ENCODE results near the gene AANAT.

AANAT gene

DNA sequence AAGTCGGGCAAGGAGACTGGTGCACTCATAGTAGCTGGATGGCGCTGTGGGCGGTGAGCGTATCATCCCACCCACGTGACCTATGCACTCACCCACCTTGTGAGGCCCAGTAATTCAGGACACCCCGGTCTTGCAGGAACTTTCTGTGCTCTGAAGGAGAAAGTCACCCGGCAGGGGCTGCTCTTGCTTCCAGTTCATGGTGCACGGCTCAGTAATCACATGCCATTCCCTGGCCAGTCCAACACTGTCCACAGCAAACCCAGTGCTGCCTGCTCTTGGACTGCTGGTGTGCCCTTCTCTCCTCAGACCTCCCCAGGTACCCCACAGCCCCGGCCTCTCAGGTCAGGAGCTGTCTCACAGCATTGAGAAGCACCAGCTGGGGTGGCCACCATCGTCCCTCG lies 50.2 kb downstream of the AANAT start:
- TF ChIP-seq CTCF (IDR thresholded peaks at IDR 0.05): no peak

DNA sequence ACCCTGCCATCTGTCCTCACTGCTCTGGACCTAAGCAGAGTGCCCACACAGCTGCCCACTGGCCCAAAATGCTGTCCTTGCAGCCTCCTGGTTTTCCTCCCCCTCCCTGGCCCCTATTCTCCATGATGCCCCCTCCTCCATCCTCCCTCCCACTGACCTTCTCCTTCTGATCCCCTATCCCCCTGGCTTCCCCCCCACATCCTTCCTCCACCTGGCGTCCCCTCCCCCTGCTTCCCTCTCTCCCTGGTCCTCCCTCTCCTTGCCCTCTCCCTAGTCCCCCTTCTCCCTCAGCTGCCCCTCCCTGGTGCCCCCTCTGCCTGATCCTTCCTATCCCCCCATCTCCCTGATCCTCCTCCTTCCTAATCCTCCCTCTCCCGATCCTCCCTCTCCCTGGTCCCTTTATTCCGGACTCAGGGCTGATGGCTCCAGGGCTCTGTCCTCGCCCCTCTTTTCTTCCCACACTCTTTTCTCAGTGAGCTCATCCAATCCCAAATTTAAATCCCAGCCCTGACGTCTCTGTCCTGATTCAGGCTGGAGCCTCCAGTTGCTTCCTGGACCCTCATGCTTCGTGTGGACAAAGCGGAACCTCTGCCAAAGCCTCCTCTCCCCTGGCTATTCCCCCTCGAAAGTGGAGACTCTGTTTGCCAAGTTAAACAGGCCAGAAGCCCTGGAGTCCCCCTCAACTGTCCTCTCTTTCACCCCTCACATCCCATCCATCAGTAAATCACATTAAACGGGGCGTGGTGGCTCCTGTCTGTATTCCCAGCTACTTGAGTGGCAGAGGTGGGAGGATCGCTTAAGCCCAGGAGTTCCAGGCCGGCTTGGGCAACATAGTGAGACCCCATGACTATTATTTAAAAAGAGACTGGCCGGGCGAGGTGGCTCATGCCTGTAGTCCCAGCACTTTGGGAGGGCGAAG lies 51.9 kb downstream of the AANAT start:
- TF ChIP-seq CTCF (IDR thresholded peaks at IDR 0.05): no peak

All from LNCAP (cell line).